Putamen (tissue), 1 donor: ENCODE data around the gene SDR42E1.

ENCODE experiments used
- DNase-seq: peaks from one replicate; pipeline ENCODE4 v3.0.0-alpha.2; 2016; ENCODE audit warnings: low spot score

Gene SDR42E1

GRCh38 chr16:82011199-82011641, at the start of gene SDR42E1:
Gene SDR42E1 (minus strand): TSS chr16:82011470. CDS start chr16:82000858, 10,612 bp downstream.
- DNase-seq: no peak

- DNase-seq: no peak
Measured at GRCh38 chr16:82059983-82060421, 48.7 kb upstream of the SDR42E1 start.

- DNase-seq: no peak
Measured at GRCh38 chr16:82059161-82059982, 48.1 kb upstream of the SDR42E1 start.

GRCh38 chr16:82056550-82056896, 45.3 kb upstream of the SDR42E1 start:
- no peak for DNase-seq

GRCh38 chr16:82055728-82056549, 44.7 kb upstream of the SDR42E1 start:
- DNase-seq: no peak

GRCh38 chr16:82055117-82055516, 43.8 kb upstream of the SDR42E1 start:
- no peak for DNase-seq

DNA sequence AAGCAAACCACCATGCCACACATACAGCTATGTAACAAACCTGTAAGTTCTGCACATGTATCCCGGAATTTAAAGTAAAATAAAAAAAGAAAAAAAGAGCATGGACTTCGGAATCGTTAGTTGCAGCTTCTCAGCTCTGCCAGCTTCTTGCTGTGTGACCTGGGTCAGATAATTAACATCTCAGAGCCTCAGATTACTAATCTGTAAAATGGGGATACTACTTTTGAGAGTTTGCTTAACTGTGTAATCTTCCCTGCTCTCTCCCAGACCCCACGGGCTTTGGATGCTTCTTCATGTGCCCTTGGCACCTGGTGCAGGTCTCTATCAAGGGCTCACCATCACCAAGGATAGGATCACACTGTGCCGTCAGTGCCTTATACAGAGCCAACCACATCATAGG, 40.4 kb upstream of the SDR42E1 start:
- DNase-seq: no peak

GRCh38 chr16:82050909-82051357, 39.7 kb upstream of the SDR42E1 start:
- DNase-seq: no peak

GRCh38 chr16:82050506-82050905, 39.2 kb upstream of the SDR42E1 start:
- no peak for DNase-seq

GRCh38 chr16:82049484-82049883, 38.2 kb upstream of the SDR42E1 start:
- no peak for DNase-seq

DNA sequence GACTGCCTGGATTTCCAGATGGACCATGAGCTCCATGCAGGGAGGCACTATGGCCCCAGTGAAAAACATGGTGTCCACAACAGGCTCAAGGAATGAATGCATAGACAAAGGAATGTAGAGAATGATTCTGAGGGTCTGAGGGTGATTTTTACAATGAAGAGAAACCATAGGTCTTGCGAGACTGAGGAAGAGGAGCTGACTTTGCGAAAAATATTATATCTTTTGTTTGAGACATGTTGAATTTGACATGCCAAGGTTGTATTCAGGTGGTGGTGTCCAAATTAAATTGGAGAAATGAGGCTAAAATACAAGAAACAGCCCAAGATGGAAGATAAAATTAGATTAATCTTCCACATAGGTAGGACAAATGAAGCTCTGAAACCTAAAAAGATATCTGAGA, 36.5 kb upstream of the SDR42E1 start:
- DNase-seq: no peak

DNA sequence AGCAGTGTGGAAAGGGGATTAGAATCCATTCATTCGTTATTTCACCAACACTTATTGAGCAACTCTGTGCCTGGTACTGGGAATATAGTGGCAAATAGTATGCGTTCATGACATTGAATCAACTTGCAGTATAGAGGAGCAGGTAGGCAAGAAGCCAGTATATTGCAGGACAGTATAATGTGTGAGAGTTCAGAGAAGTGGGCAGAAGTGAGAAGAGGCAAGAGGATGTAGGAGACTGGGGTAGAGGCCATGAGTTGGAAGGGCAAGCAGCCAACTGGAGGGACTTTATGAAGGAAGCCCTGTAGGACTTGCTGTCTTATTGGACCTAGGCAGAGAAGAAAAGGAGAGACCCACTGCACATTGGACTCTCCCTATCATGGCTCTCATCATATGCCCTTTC, 36.1 kb upstream of the SDR42E1 start:
- no peak for DNase-seq

DNA sequence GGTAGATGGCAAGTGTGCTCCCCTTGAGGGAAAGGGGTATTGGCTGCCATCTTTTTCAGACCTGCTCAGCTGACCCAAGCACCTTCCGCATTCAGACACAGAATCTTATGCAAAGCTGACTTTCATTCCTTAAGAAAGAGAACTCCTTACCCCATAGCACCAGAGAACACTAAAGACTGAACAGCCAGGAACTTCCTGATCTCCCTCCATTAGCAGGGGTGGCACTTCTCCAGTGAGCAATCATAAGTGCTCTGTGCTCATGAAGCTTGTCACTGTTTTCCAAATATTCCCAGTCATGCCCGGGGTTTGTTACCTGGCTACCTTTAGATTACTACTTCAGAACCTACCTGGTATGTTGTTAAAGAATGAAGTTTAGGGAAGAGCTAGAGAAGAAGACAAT, 35.7 kb upstream of the SDR42E1 start:
- no peak for DNase-seq

- no peak for DNase-seq
Measured at GRCh38 chr16:82046541-82046940, 35.3 kb upstream of the SDR42E1 start.

- DNase-seq: no peak
Measured at GRCh38 chr16:82045465-82045864, 34.2 kb upstream of the SDR42E1 start.

DNA sequence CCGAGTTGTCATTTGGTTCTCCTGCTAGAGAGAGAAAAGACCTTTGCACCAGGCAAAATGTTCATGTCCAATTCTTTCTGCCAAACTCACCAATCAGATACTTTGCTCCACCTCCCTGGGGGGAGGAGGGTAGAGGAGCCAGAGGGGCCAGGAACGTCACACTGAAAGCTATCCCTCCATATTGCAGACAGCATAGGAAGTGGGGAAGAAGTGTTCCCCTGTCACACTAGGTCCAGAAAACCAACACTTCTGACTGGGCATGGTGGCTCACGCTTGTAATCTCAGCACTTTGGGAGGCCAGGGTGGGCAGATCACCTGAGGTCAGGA, 33.3 kb upstream of the SDR42E1 start:
- DNase-seq: no peak

- DNase-seq: no peak
Measured at GRCh38 chr16:82043680-82044584, 32.7 kb upstream of the SDR42E1 start.

DNA sequence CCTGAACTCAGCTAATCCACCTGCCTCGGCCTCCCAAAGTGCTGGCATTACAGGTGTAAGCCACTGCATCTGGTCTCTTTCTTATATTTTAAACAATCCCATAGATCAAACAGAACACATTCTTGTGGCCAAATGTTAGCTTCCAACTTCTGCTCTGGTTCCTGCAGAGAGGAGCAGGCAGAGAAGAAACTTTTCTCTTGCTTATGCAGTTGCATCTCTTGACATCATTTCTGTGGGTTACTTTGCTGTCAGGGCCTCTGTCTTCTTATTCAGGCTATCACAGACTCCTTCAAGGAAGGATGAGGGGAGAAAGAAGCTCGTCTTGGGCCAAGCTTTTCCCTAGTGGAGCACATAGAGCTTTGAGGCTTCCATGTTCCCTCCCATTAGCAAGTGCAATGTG, 31.6 kb upstream of the SDR42E1 start:
- no peak for DNase-seq

DNA sequence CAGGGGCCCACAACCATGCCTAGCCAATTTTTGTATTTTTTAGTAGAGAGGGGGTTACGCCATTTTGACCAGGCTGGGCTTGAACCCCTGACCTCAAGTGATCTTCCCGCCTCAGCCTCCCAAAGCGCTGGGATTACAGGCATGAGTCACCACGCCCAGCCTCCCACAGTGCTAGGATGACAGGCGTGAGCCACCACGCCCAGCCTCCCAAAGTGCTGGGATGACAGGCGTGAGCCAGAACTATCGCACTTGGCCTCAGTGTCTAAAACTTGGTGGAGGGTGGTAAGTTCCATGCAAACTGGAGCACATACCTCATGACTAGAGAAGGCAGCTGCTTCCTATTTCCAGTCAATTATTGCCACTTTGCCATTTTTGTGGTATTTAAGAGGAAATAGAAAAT, 30.9 kb upstream of the SDR42E1 start:
- no peak for DNase-seq

DNA sequence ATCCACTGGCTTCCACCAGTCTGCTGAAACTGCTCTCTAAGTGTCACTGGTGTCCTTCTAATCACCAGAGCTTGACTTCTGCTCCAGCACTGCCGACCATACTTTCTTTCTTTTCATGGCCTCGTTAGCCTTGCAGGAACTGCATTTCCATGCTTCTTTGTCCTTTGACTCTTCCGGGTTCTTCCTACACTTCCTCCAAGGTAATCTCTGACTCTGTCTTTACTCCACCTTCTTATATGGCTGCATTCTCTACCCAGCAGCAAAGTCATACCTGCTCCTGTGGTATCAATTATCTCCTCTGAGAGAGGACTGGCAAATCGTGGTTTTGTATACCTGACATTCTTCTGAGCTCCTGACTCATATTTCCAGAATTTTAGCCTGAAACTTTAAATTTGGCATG, 30.3 kb upstream of the SDR42E1 start:
- no peak for DNase-seq

DNA sequence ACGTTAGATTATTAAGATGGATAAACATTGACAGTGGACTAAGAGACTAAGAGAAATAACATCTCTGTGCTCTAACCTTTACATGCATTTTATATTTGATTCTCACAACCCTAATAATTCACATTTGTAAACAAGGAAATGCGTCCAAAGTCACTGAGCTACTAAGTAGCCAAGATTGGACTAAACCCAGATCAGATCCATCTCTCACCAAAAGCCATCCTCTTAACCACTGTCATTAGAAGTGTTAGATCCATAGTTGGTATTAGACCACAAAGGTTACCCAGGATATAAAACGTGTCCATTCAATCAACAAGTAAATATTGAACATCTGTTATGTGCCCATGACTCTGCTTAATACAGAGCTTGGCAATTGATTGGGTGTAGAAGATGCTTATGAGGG, 29.0 kb upstream of the SDR42E1 start:
- no peak for DNase-seq

DNA sequence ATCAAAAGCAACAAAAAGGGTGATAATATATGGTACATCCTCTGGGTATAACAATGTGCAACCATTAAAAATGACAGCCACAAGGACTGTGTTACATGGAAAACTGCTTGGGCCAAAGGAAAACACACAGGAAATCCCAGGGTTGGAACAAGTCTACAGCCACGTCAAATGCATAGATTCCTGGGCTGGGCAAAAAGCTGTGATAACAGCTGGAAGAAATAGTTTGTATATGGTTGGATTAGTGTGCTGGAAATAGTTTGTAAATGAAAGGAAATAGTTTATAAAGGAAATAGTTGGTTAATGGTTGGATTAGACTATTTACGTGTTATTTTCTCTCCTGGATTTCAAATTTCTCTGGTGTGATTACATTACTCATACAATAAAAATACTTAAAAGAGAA, 26.4 kb upstream of the SDR42E1 start:
- no peak for DNase-seq
